Tibial nerve (tissue), 4 donors: ENCODE results near the gene SALL4. TPM values are rescaled to one million over a fixed set of nuclear protein-coding genes. Genes with fewer than 3 reads are reported as not detected.

Source experiments
- DNase-seq, 2 donors: peaks; one replicate each; pipeline ENCODE4 v3.0.0-alpha.2; 2019; ENCODE audit warnings: low spot score in 2 of 2
- H3K27ac ChIP-seq, 4 donors: fragments of 200-600 bp; sonication (generic) in 3 of 4; one replicate each; pipeline ENCODE4 v1.5.1; 2017 to 2019; ENCODE audit warnings: mild to moderate bottlenecking in 1 of 4
- H3K27me3 ChIP-seq, 2 donors: fragments of 200-600 bp; sonication (generic) in 1 of 2; one replicate each; pipeline versions ENCODE4 v1.5.1 to v1.6.0; 2017 to 2019
- H3K36me3 ChIP-seq, 3 donors: fragments of 200-600 bp; sonication (generic); one replicate each; pipeline ENCODE4 v1.5.1; 2018 to 2019
- H3K4me1 ChIP-seq, 4 donors: fragments of 200-600 bp; sonication (generic) in 3 of 4; one replicate each; pipeline ENCODE4 v1.5.1; 2017 to 2019
- H3K4me3 ChIP-seq, 4 donors: fragments of 200-600 bp; sonication (generic) in 3 of 4; one replicate each; pipeline ENCODE4 v1.5.1; 2017 to 2019; ENCODE audit warnings: mild to moderate bottlenecking in 1 of 4, moderate library complexity in 1 of 4
- H3K9me3 ChIP-seq, 4 donors: fragments of 200-600 bp; sonication (generic) in 3 of 4; one replicate each; pipeline ENCODE4 v1.5.1; 2017 to 2019
- CTCF ChIP-seq, 5 experiments: fragments of 200-600 bp in 3 of 5; fragments of 450-650 bp in 2 of 5; sonication (generic) in 3 of 5; IDR thresholded peaks; one replicate each; pipeline ENCODE4 v1.5.1; 2016 to 2019; ENCODE audit warnings: antibody characterized with exemption in 5 of 5, mild to moderate bottlenecking in 3 of 5, moderate library complexity in 2 of 5
- EP300 ChIP-seq, 2 donors: sonication (generic); formaldehyde crosslinking; IDR thresholded peaks; one replicate each; pipeline ENCODE4 v1.6.1; 2017; ENCODE audit warnings: antibody characterized with exemption in 2 of 2, mild to moderate bottlenecking in 1 of 2
- POLR2A ChIP-seq, 2 donors: fragments of 450-650 bp; IDR thresholded peaks; one replicate each; pipeline ENCODE4 v1.6.1; 2017; ENCODE audit warnings: antibody characterized with exemption in 2 of 2, mild to moderate bottlenecking in 2 of 2, moderate library complexity in 2 of 2
- WGBS, 2 donors: methylation state at CpG; one replicate each; pipeline ENCODE4 v1.1.5; 2018; 5-methylcytosine and 5-hydroxymethylcytosine counted together
- total RNA-seq, 4 donors: library from RNA; depleted of rRNA; stranded (reverse); fragments of >200 nt; gene quantifications; one replicate each; pipeline ENCODE4 v1.1.0, GENCODE V29; 2016

Gene SALL4
- total RNA-seq, 4 donors from 2014 or later: 0.39 to 1.2 (median 0.54) TPM

GRCh38 chr20:51833326-51833725 lies 31.0 kb upstream of the SALL4 start:
- Histone ChIP-seq H3K36me3 (no peaks in the 10 kb centered on the region), H3K9me3 (no peaks in the 10 kb centered on the region), H3K27ac (no peak overlapping the region), H3K4me3 (no peak overlapping the region), H3K27me3 (no peaks in the 10 kb centered on the region), H3K4me1 (no peaks in the 10 kb centered on the region)
- WGBS, 2 donors: 85 to 90% methylated on average over 6 of the region's 6 CpGs
- DNase-seq: no peak
- no peak for TF ChIP-seq CTCF (IDR thresholded peaks at IDR 0.05)
- TF ChIP-seq EP300 (IDR thresholded peaks at IDR 0.05): no peak
- no peak for TF ChIP-seq POLR2A (IDR thresholded peaks at IDR 0.05)

GRCh38 chr20:51832276-51832675 lies 30.0 kb upstream of the SALL4 start:
- Histone ChIP-seq H3K4me1 (no peaks in the 10 kb centered on the region), H3K36me3 (no peaks in the 10 kb centered on the region), H3K9me3 (no peaks in the 10 kb centered on the region), H3K4me3 (no peak overlapping the region), H3K27ac (no peak overlapping the region), H3K27me3 (no peaks in the 10 kb centered on the region)
- WGBS, 2 donors: 68 to 73% methylated on average over 3 of the region's 3 CpGs
- DNase-seq: no peak
- TF ChIP-seq EP300 (IDR thresholded peaks at IDR 0.05): no peak
- TF ChIP-seq POLR2A (IDR thresholded peaks at IDR 0.05): no peak

GRCh38 chr20:51831866-51832265 lies 29.5 kb upstream of the SALL4 start:
- WGBS, 2 donors: 31 to 34% methylated on average over 6 of the region's 6 CpGs
- Histone ChIP-seq H3K4me3 (no peak overlapping the region), H3K36me3 (no peaks in the 10 kb centered on the region), H3K9me3 (no peaks in the 10 kb centered on the region), H3K27me3 (no peaks in the 10 kb centered on the region), H3K4me1 (no peaks in the 10 kb centered on the region), H3K27ac (no peak overlapping the region)
- DNase-seq: no peak
- TF ChIP-seq POLR2A (IDR thresholded peaks at IDR 0.05) (no peak), EP300 (IDR thresholded peaks at IDR 0.05) (no peak), CTCF (IDR thresholded peaks at IDR 0.05) (no peak)

- no peaks in the 10 kb centered on the region for H3K27me3 ChIP-seq
- H3K9me3 ChIP-seq: no peaks in the 10 kb centered on the region
- H3K4me3 ChIP-seq: no peak overlapping the region
- no peak overlapping the region for H3K27ac ChIP-seq
- H3K4me1 ChIP-seq: no peaks in the 10 kb centered on the region
- TF ChIP-seq CTCF (IDR thresholded peaks at IDR 0.05) (no peak), EP300 (IDR thresholded peaks at IDR 0.05) (no peak), POLR2A (IDR thresholded peaks at IDR 0.05) (no peak)
- no peak for DNase-seq
- WGBS, 2 donors: 82% methylated on average over 7 of the region's 7 CpGs
- H3K36me3 ChIP-seq: no peaks in the 10 kb centered on the region
Measured at GRCh38 chr20:51830538-51830937, 28.2 kb upstream of the SALL4 start.

- no peak overlapping the region for H3K4me3 ChIP-seq
- TF ChIP-seq POLR2A (IDR thresholded peaks at IDR 0.05): no peak
- TF ChIP-seq CTCF (IDR thresholded peaks at IDR 0.05): no peak
- no peak for TF ChIP-seq EP300 (IDR thresholded peaks at IDR 0.05)
- peaks cover 0 to 3% (median 0%) of the 10 kb centered on the region in 4 donors for H3K9me3 ChIP-seq
- H3K36me3 ChIP-seq: no peaks in the 10 kb centered on the region
- H3K4me1 ChIP-seq: no peaks in the 10 kb centered on the region
- no peaks in the 10 kb centered on the region for H3K27me3 ChIP-seq
- no peak for DNase-seq
- WGBS, 2 donors: 53 to 57% methylated on average over 7 of the region's 7 CpGs
- no peak overlapping the region for H3K27ac ChIP-seq
Measured at GRCh38 chr20:51828762-51829161, 26.4 kb upstream of the SALL4 start.

GRCh38 chr20:51826372-51826771 lies 24.1 kb upstream of the SALL4 start:
- no peak for TF ChIP-seq EP300 (IDR thresholded peaks at IDR 0.05)
- no peak for TF ChIP-seq CTCF (IDR thresholded peaks at IDR 0.05)
- TF ChIP-seq POLR2A (IDR thresholded peaks at IDR 0.05): no peak
- H3K27me3 ChIP-seq: no peaks in the 10 kb centered on the region
- WGBS, 2 donors: 85 to 88% methylated on average over 8 of the region's 8 CpGs
- no peaks in the 10 kb centered on the region for H3K4me1 ChIP-seq
- no peak overlapping the region for H3K4me3 ChIP-seq
- DNase-seq: no peak
- H3K27ac ChIP-seq: no peak overlapping the region
- no peaks in the 10 kb centered on the region for H3K36me3 ChIP-seq
- H3K9me3 ChIP-seq: peaks cover 0 to 3% (median 0%) of the 10 kb centered on the region in 4 donors
